ENCODE results near the gene TMTC2. TPM values are rescaled to one million over a fixed set of nuclear protein-coding genes. Genes with fewer than 3 reads are reported as not detected.

TMTC2 gene
- polyA plus RNA-seq, 6 donors from 2014 or later: 0.13 to 0.49 (median 0.17) TPM; not detected in 3

GRCh38 chr12:82880442-82880901 is 193.8 kb downstream of the TMTC2 start:
- no peaks in the 10 kb centered on the region for H3K4me1 Mint-ChIP-seq
- ATAC-seq (ENCODE audit: low read depth in 2 of 2) (no peak), DNase-seq (no peak)
- no peaks in the 10 kb centered on the region for H3K27me3 Mint-ChIP-seq
- H3K27ac Mint-ChIP-seq: no peak overlapping the region
- H3K9me3 Mint-ChIP-seq: peaks cover 0 to 4% (median 0%) of the 10 kb centered on the region in 7 donors
- no peak overlapping the region for H3K4me3 Mint-ChIP-seq
- no peaks in the 10 kb centered on the region for H3K36me3 Mint-ChIP-seq

- H3K4me3 Mint-ChIP-seq: no peak overlapping the region
- peaks cover 0 to 4% (median 0%) of the 10 kb centered on the region in 7 donors for H3K9me3 Mint-ChIP-seq
- DNase-seq (no peak), ATAC-seq (ENCODE audit: low read depth in 2 of 2) (no peak)
- H3K4me1 Mint-ChIP-seq: no peaks in the 10 kb centered on the region
- no peaks in the 10 kb centered on the region for H3K36me3 Mint-ChIP-seq
- no peak overlapping the region for H3K27ac Mint-ChIP-seq
- H3K27me3 Mint-ChIP-seq: no peaks in the 10 kb centered on the region
These were observed 197.0 kb downstream of the TMTC2 start for GRCh38 chr12:82883394-82884355.

- Mint-ChIP-seq H3K27me3 (no peaks in the 10 kb centered on the region), H3K4me3 (no peak overlapping the region), H3K4me1 (no peaks in the 10 kb centered on the region), H3K9me3 (peaks cover 0 to 4% (median 0%) of the 10 kb centered on the region in 7 donors), H3K36me3 (no peaks in the 10 kb centered on the region), H3K27ac (no peak overlapping the region)
- ATAC-seq (ENCODE audit: low read depth in 2 of 2) (no peak), DNase-seq (no peak)
These were observed 200.1 kb downstream of the TMTC2 start for GRCh38 chr12:82886671-82887340.

GRCh38 chr12:82893896-82894295 is 207.2 kb downstream of the TMTC2 start:
- Mint-ChIP-seq H3K36me3 (peaks cover 0 to 4% of the 10 kb centered on the region in 2 donors), H3K27ac (no peak overlapping the region), H3K4me3 (no peak overlapping the region), H3K4me1 (no peaks in the 10 kb centered on the region), H3K9me3 (peaks cover 0 to 9% (median 0%) of the 10 kb centered on the region in 7 donors), H3K27me3 (no peaks in the 10 kb centered on the region)
- ATAC-seq (ENCODE audit: low read depth in 2 of 2) (no peak), DNase-seq (no peak)

GRCh38 chr12:82896277-82896676 is 209.6 kb downstream of the TMTC2 start:
- Mint-ChIP-seq H3K4me1 (no peaks in the 10 kb centered on the region), H3K4me3 (no peak overlapping the region), H3K36me3 (peaks cover 0 to 4% of the 10 kb centered on the region in 2 donors), H3K27ac (peak overlapping the region in 1 of 6 donors; percentile 76), H3K27me3 (no peaks in the 10 kb centered on the region), H3K9me3 (peaks cover 0 to 9% (median 2%) of the 10 kb centered on the region in 7 donors)
- DNase-seq (no peak), ATAC-seq (ENCODE audit: low read depth in 2 of 2) (no peak)

GRCh38 chr12:82896979-82897378 is 210.3 kb downstream of the TMTC2 start:
- H3K27ac Mint-ChIP-seq: no peak overlapping the region
- H3K36me3 Mint-ChIP-seq: peaks cover 0 to 4% of the 10 kb centered on the region in 2 donors
- ATAC-seq (ENCODE audit: low read depth in 2 of 2) (no peak), DNase-seq (no peak)
- H3K9me3 Mint-ChIP-seq: peaks cover 0 to 9% (median 2%) of the 10 kb centered on the region in 7 donors
- H3K4me1 Mint-ChIP-seq: no peaks in the 10 kb centered on the region
- H3K27me3 Mint-ChIP-seq: no peaks in the 10 kb centered on the region
- no peak overlapping the region for H3K4me3 Mint-ChIP-seq

GRCh38 chr12:82898441-82898840 is 211.7 kb downstream of the TMTC2 start:
- Mint-ChIP-seq H3K27me3 (no peaks in the 10 kb centered on the region), H3K4me1 (no peaks in the 10 kb centered on the region), H3K36me3 (no peaks in the 10 kb centered on the region), H3K4me3 (no peak overlapping the region), H3K9me3 (peaks cover 0 to 7% (median 2%) of the 10 kb centered on the region in 7 donors), H3K27ac (no peak overlapping the region)
- DNase-seq (no peak), ATAC-seq (ENCODE audit: low read depth in 2 of 2) (no peak)

DNA sequence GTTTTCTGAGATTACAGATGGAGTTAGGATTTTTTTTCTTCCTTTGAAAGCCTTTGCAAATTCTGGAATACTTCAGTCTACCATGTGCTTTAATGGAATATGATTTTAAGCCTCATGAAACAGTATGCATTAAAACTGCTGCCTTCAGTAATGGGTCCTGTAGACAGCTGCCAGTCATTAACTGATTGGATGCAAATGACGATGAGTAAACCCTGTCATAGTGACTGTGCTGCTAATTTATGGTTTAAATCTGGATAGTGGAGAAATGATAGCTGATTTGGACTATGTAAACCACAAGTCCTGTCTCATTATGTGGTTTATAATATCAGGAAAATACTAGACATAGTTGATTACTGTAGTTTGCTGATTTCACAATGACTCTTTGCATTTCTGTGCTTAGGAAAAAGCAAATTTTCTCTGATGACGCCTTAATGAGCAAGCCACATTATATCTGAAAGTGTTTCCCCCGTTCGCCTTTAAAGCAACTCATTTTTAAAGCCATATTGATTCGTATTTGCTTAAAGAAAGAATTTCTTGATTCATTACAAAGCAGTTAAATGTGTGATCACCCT is 217.6 kb downstream of the TMTC2 start:
- Mint-ChIP-seq H3K4me1 (no peaks in the 10 kb centered on the region), H3K4me3 (no peak overlapping the region), H3K27me3 (no peaks in the 10 kb centered on the region), H3K36me3 (no peaks in the 10 kb centered on the region), H3K27ac (peak overlapping the region in 1 of 6 donors; percentile 32), H3K9me3 (peaks cover 0 to under 1% (median 0%) of the 10 kb centered on the region in 7 donors)
- DNase-seq: no peak
- ATAC-seq (ENCODE audit: low read depth in 2 of 2): no peak

GRCh38 chr12:82910246-82910893 is 223.7 kb downstream of the TMTC2 start:
- ATAC-seq (ENCODE audit: low read depth in 2 of 2) (no peak), DNase-seq (no peak)
- Mint-ChIP-seq H3K4me3 (no peak overlapping the region), H3K4me1 (no peaks in the 10 kb centered on the region), H3K36me3 (no peaks in the 10 kb centered on the region), H3K27me3 (no peaks in the 10 kb centered on the region), H3K9me3 (no peaks in the 10 kb centered on the region), H3K27ac (no peak overlapping the region)

DNA sequence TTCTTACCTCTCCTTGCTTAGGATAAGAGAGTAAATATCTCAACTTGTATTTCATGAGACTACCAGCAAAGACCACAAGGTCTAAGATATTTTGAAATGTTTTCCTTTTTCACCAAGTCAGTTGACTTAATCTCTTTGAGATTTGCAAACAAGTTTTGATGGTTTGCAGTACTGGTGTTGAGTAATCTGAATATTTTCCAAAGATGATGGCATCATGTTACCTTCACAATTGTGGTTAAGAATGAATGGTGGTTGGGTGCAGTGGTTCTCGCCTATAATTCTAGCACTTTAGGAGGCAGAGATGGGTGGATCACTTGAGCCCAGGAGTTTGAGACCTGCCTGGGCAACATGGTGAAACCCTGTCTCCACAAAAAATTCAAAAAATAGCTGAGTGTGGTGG is 225.7 kb downstream of the TMTC2 start:
- ATAC-seq (ENCODE audit: low read depth in 2 of 2): no peak
- no peaks in the 10 kb centered on the region for H3K9me3 Mint-ChIP-seq
- DNase-seq: no peak
- H3K4me1 Mint-ChIP-seq: no peaks in the 10 kb centered on the region
- H3K4me3 Mint-ChIP-seq: no peak overlapping the region
- no peaks in the 10 kb centered on the region for H3K27me3 Mint-ChIP-seq
- no peak overlapping the region for H3K27ac Mint-ChIP-seq
- no peaks in the 10 kb centered on the region for H3K36me3 Mint-ChIP-seq

DNA sequence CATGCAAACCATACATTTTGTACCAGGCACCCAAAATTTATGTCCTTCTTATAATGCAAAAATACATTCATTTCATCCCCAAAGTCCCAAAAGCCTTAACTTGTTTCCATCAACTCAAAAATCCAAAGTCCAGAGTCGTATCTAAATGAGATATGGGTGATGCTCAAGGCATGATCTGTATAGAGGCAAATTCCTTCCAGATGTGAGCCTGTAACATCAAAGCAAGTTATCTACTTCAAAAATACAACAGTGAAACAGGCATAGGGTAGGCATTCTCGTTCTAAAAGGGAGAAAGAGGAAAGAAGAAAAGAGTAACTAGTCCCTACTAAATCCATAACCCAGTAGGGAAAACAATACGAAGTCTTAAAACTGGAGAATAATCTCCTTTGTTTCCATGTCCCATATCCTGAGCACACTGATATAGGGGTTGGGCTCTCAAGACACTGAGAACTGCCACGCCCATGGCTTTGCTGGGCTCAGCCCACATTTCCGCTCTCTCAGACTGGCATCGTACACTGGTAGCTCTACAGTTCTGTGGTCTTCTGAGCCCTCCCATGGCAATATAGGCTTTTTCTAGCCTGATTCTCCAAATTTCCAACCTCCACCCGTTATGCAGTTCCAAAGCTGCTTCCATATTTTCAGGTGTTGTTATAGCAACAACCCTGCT is 232.8 kb downstream of the TMTC2 start:
- ATAC-seq (ENCODE audit: low read depth in 2 of 2) (no peak), DNase-seq (no peak)
- no peaks in the 10 kb centered on the region for H3K9me3 Mint-ChIP-seq
- no peak overlapping the region for H3K27ac Mint-ChIP-seq
- H3K4me3 Mint-ChIP-seq: no peak overlapping the region
- H3K4me1 Mint-ChIP-seq: no peaks in the 10 kb centered on the region
- no peaks in the 10 kb centered on the region for H3K27me3 Mint-ChIP-seq
- H3K36me3 Mint-ChIP-seq: no peaks in the 10 kb centered on the region

DNA sequence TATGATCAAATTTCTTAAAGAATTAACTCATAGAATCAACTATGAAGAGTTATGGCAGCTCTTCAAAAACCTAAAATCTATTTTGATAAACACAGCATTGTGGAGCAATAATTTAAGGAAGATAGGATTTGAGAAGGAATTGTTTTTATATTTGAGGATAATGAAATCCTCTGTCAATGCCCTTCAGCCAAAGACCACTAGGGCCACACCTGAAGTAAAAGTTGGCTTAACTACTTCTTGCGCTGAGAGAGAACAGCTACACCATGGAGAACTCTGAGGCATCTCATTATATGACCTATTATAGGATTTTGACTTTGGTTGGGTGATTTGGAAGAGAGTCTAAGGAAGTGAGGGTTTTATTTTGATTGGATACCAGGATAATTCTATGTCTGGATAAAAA is 237.2 kb downstream of the TMTC2 start:
- H3K36me3 Mint-ChIP-seq: no peaks in the 10 kb centered on the region
- H3K4me1 Mint-ChIP-seq: no peaks in the 10 kb centered on the region
- no peaks in the 10 kb centered on the region for H3K27me3 Mint-ChIP-seq
- H3K4me3 Mint-ChIP-seq: no peak overlapping the region
- H3K9me3 Mint-ChIP-seq: peaks cover 0 to 2% (median 0%) of the 10 kb centered on the region in 7 donors
- no peak for DNase-seq
- ATAC-seq (ENCODE audit: low read depth in 2 of 2): no peak
- H3K27ac Mint-ChIP-seq: no peak overlapping the region

GRCh38 chr12:82926630-82927029 is 239.9 kb downstream of the TMTC2 start:
- H3K27me3 Mint-ChIP-seq: no peaks in the 10 kb centered on the region
- no peak for DNase-seq
- H3K27ac Mint-ChIP-seq: no peak overlapping the region
- no peaks in the 10 kb centered on the region for H3K4me1 Mint-ChIP-seq
- H3K36me3 Mint-ChIP-seq: no peaks in the 10 kb centered on the region
- no peak for ATAC-seq (ENCODE audit: low read depth in 2 of 2)
- no peak overlapping the region for H3K4me3 Mint-ChIP-seq
- peaks cover 0 to 2% (median 0%) of the 10 kb centered on the region in 7 donors for H3K9me3 Mint-ChIP-seq
